ENCODE data around the gene NT5DC1. TPM values are rescaled to one million over a fixed set of nuclear protein-coding genes. Genes with fewer than 3 reads are reported as not detected.

The NT5DC1 gene
- total RNA-seq, 2 donors from 2014 or later: 5.6 to 10.9 TPM

DNA sequence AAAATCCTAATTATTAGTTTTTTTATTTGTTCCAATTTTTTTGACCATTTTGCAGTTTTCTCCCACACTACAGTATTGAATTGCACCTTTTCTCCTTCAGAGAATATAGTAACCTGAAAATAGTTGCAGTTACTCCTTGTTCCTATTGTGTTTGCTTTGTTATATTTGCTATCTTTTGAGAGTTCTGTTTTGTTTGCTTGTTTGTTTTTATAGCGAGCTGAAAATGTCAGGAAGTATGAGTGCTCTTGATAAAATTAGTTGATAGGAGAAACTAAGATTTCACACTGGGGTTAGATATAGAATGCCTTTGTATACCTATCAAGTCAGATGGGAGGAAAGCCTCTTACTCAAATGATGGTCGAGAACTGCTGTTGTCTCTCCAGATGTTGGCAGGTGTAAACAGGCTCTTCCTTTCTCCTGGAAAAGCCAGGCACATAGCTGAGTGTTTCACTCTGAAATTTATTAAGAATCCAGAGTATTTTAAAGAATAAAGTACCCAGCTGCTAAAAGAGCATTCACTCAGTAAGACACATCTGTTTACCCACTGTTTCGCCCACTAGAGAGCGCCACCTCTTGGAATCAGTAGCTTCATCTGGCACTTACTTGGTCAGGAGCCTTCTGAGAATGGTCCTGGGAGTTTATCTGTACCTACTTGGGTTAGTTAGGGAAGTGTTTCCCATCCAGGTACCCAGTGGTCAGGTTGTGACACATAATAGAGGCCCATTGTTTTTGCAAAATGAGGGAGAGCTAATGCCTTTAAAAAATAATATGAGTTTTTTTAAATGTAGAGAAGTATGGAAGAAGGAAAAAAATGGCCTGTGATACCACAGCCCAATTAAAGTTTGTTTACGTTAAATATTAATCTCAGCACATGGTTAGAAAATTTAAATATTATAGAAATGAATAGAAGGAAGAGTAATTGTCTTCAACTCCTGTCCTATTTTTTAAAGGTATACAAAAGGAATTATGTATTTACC lies 11.2 kb downstream of the NT5DC1 start:
- Histone ChIP-seq H3K4me1 (no peaks in the 10 kb centered on the region), H3K27me3 (no peaks in the 10 kb centered on the region), H3K27ac (no peak overlapping the region), H3K36me3 (replicated peaks in 1 of 2; ENCODE audit: insufficient read depth in 1 of 2, low read depth in 2 of 2) (peaks cover 0 to 13% of the 10 kb centered on the region in 2 donors), H3K4me3 (no peak overlapping the region), H3K9me3 (no peaks in the 10 kb centered on the region)
- DNase-seq (peak in 3 of 4 donors; percentile 33 to 53 (median 39)), ATAC-seq (peak; percentile 42)
- 57 to 70% methylated on average over 5 of the region's 5 CpGs for WGBS, 2 donors
- TF ChIP-seq, protein P1, sequence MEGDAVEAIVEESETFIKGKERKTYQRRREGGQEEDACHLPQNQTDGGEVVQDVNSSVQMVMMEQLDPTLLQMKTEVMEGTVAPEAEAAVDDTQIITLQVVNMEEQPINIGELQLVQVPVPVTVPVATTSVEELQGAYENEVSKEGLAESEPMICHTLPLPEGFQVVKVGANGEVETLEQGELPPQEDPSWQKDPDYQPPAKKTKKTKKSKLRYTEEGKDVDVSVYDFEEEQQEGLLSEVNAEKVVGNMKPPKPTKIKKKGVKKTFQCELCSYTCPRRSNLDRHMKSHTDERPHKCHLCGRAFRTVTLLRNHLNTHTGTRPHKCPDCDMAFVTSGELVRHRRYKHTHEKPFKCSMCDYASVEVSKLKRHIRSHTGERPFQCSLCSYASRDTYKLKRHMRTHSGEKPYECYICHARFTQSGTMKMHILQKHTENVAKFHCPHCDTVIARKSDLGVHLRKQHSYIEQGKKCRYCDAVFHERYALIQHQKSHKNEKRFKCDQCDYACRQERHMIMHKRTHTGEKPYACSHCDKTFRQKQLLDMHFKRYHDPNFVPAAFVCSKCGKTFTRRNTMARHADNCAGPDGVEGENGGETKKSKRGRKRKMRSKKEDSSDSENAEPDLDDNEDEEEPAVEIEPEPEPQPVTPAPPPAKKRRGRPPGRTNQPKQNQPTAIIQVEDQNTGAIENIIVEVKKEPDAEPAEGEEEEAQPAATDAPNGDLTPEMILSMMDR (IDR thresholded peaks at IDR 0.05): peak in 5 of 7 experiments; percentile 17 to 27 (median 21)
- no peak for TF ChIP-seq POLR2A (IDR thresholded peaks at IDR 0.05)
- intact Hi-C loops (cut with DNase I): no loop called here

DNA sequence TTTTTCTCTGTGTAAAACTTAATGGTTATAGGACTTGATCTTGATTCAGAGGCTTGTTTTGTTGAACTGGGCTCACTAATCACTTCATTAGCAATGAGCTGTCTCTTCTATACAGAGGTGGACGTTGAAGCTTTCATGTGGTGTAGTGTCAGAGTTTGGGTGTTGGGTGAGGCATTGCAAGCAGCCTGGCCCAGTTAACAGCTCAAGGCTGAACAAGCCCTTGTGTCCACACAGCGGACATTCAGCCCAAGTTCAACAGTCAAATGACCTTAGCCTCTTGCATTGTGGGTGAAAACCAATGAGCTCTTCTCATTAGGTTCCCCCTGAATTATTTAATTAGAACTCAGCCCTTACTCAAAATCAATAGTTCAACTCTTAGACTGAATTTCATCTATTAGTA lies 12.7 kb downstream of the NT5DC1 start:
- Histone ChIP-seq H3K9me3 (no peaks in the 10 kb centered on the region), H3K4me3 (no peak overlapping the region), H3K36me3 (replicated peaks in 1 of 2; ENCODE audit: insufficient read depth in 1 of 2, low read depth in 2 of 2) (peaks cover 0 to 17% of the 10 kb centered on the region in 2 donors), H3K27me3 (no peaks in the 10 kb centered on the region), H3K27ac (no peak overlapping the region), H3K4me1 (no peaks in the 10 kb centered on the region)
- intact Hi-C loops (cut with DNase I): no loop called here
- no peak for DNase-seq
- no peak for ATAC-seq
- WGBS, 2 donors: 88 to 89% methylated on average over 2 of the region's 2 CpGs
- TF ChIP-seq, protein P1 (IDR thresholded peaks at IDR 0.05): no peak
- TF ChIP-seq POLR2A (IDR thresholded peaks at IDR 0.05): no peak

DNA sequence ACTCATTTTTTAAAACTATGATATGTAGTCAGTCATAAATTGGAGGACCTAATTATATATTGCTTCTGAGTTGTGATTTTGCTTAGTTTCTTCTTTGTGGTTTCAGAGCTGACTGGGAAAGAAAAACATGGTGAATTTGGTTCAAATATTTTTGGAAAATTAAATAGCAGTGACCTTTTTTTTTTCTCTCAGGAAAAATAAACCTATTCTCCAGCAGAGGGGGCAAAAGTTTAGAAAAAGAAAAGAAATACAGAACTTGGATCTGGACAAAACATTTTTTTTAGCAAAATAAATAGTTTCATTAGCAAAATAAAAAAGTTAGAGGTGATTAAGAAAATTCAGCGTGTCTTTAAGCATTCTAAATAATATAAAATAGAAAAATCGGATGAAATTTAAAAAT lies 15.1 kb downstream of the NT5DC1 start:
- no peak for TF ChIP-seq POLR2A (IDR thresholded peaks at IDR 0.05)
- TF ChIP-seq, protein P1 (IDR thresholded peaks at IDR 0.05): peak in 1 of 7 experiments; percentile 14
- no peak for DNase-seq
- no peak for ATAC-seq
- H3K27me3 ChIP-seq: no peaks in the 10 kb centered on the region
- intact Hi-C loops (cut with DNase I): no loop called here
- peaks cover 0 to 10% of the 10 kb centered on the region in 2 donors for H3K36me3 ChIP-seq (replicated peaks in 1 of 2; ENCODE audit: insufficient read depth in 1 of 2, low read depth in 2 of 2)
- H3K27ac ChIP-seq: no peak overlapping the region
- H3K4me1 ChIP-seq: no peaks in the 10 kb centered on the region
- WGBS, 2 donors: 86 to 88% methylated on average over 2 of the region's 2 CpGs
- no peak overlapping the region for H3K4me3 ChIP-seq
- H3K9me3 ChIP-seq: no peaks in the 10 kb centered on the region

DNA sequence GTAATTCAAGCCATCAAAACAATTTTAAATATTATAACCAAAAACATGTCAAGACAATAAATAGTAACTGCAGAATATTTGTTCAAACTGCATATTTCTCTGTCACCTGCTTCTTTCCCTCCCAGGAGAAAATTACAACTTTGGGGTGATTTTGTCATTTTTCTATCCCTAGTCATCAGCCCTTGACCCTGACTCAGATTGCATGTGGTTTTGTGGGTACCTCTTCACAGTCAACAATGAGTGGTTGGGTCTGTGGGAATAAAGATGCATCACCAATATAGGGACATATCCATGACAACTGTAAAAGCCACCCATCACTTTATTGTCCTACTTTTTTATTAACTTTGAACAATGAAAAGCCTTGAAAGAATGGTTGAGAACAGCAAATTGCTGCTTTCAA lies 18.0 kb downstream of the NT5DC1 start:
- peaks cover 0 to 10% of the 10 kb centered on the region in 2 donors for H3K36me3 ChIP-seq (replicated peaks in 1 of 2; ENCODE audit: insufficient read depth in 1 of 2, low read depth in 2 of 2)
- H3K27me3 ChIP-seq: no peaks in the 10 kb centered on the region
- no peak for DNase-seq
- H3K27ac ChIP-seq: no peak overlapping the region
- no peak for ATAC-seq
- H3K4me3 ChIP-seq: no peak overlapping the region
- no peaks in the 10 kb centered on the region for H3K9me3 ChIP-seq
- intact Hi-C loops (cut with DNase I): no loop called here
- no peaks in the 10 kb centered on the region for H3K4me1 ChIP-seq
- TF ChIP-seq, protein P1 (IDR thresholded peaks at IDR 0.05): no peak
- no peak for TF ChIP-seq POLR2A (IDR thresholded peaks at IDR 0.05)

Data from body of pancreas (tissue), 4 donors.